ENCODE data around the gene KRT84.

DNA sequence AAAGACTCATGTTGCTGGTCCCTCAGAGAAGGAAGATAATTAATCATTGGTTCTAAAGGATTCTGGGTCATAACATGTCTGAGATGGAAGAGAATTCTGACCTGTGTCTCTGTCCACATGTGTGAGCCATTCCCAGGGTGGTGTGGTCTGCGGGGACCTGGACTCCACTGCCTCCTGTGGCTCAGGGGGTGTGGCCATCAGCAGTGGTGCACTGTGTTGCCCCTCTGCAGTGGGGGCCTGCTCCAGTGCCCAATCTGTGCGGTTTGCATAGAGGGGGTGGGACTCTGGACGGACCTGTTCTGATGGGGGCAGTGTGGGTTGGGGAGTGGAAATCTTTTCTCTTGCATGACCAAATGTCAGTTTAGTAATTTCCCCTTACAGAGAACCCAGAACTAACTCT is 31.7 kb downstream of the KRT84 start:
- no peak for TF ChIP-seq EP300 (IDR thresholded peaks at IDR 0.05)
- no peak for TF ChIP-seq CTCF (IDR thresholded peaks at IDR 0.05)
- no peak for TF ChIP-seq POLR2A (IDR thresholded peaks at IDR 0.05)
